Prostate gland (tissue), 2 donors: ENCODE measurements around the gene PDE6B.

Experiments used
- POLR2A ChIP-seq: fragments of 450-650 bp; IDR thresholded peaks from one replicate; pipeline ENCODE4 v1.6.1; 2016; ENCODE audit warnings: antibody characterized with exemption, mild to moderate bottlenecking
- TF ChIP-seq, protein P1 (sequence below), 4 experiments: fragments of 200-600 bp in 2 of 4; fragments of 450-650 bp in 2 of 4; sonication (generic) in 2 of 4; IDR thresholded peaks; 1 replicate in 3 of 4; 2 replicates in 1 of 4; pipeline ENCODE4 v1.5.1; 2016 to 2019; ENCODE audit warnings: antibody characterized with exemption in 4 of 4, mild to moderate bottlenecking in 2 of 4, moderate library complexity in 2 of 4

- no peak for TF ChIP-seq POLR2A
- TF ChIP-seq, protein P1, sequence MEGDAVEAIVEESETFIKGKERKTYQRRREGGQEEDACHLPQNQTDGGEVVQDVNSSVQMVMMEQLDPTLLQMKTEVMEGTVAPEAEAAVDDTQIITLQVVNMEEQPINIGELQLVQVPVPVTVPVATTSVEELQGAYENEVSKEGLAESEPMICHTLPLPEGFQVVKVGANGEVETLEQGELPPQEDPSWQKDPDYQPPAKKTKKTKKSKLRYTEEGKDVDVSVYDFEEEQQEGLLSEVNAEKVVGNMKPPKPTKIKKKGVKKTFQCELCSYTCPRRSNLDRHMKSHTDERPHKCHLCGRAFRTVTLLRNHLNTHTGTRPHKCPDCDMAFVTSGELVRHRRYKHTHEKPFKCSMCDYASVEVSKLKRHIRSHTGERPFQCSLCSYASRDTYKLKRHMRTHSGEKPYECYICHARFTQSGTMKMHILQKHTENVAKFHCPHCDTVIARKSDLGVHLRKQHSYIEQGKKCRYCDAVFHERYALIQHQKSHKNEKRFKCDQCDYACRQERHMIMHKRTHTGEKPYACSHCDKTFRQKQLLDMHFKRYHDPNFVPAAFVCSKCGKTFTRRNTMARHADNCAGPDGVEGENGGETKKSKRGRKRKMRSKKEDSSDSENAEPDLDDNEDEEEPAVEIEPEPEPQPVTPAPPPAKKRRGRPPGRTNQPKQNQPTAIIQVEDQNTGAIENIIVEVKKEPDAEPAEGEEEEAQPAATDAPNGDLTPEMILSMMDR (IDR thresholded peaks at IDR 0.05): no peak
Observed at GRCh38 chr4:651884-652642, 26.7 kb downstream of the PDE6B start.
